IPS-20b (cell line): Measurements from ENCODE around the gene ARMC3.

Experiments
- H3K27ac ChIP-seq: one replicate; pipeline ENCODE4 v1.5.1; 2013; ENCODE audit warnings: low read length
- H3K27me3 ChIP-seq: 2 replicates; pipeline ENCODE4 v1.6.1; 2013; ENCODE audit warnings: mild to moderate bottlenecking, low read length, inconsistent platforms; ENCODE audit not compliant: insufficient read depth
- H3K36me3 ChIP-seq: 2 replicates; pipeline ENCODE4 v1.6.1; 2013; ENCODE audit warnings: low read depth, mild to moderate bottlenecking, inconsistent platforms, low read length, moderate library complexity; ENCODE audit not compliant: insufficient read depth
- H3K4me1 ChIP-seq: 2 replicates; pipeline ENCODE4 v1.6.1; 2013; ENCODE audit warnings: mild to moderate bottlenecking, control low read depth, inconsistent platforms, low read length, moderate library complexity; ENCODE audit not compliant: insufficient read depth
- H3K4me3 ChIP-seq: 2 replicates; pipeline ENCODE4 v1.5.1; 2013; ENCODE audit warnings: mild to moderate bottlenecking, low read length, inconsistent platforms
- H3K9ac ChIP-seq: 2 replicates; pipeline ENCODE4 v1.6.1; 2013; ENCODE audit warnings: low read depth, mild to moderate bottlenecking, inconsistent platforms, low read length, moderate library complexity
- H3K9me3 ChIP-seq: 2 replicates; pipeline ENCODE4 v1.6.1; 2013; ENCODE audit warnings: mild to moderate bottlenecking, low read depth, low read length, inconsistent platforms; ENCODE audit not compliant: insufficient read depth

ARMC3 gene

GRCh38 chr10:22932626-22933370 lies 4.9 kb downstream of the ARMC3 start:
- no peak overlapping the region for H3K9ac ChIP-seq
- H3K9me3 ChIP-seq: no peaks in the 10 kb centered on the region
- no peaks in the 10 kb centered on the region for H3K36me3 ChIP-seq
- peaks cover 13% of the 10 kb centered on the region for H3K27me3 ChIP-seq
- H3K4me3 ChIP-seq: no peak overlapping the region
- H3K4me1 ChIP-seq: peaks cover 3% of the 10 kb centered on the region; the same call in 1 of the 2 replicates
- H3K27ac ChIP-seq: no peak overlapping the region

- no peak overlapping the region for H3K27ac ChIP-seq
- H3K9ac ChIP-seq: no peak overlapping the region
- no peaks in the 10 kb centered on the region for H3K36me3 ChIP-seq
- H3K4me3 ChIP-seq: no peak overlapping the region
- no peaks in the 10 kb centered on the region for H3K9me3 ChIP-seq
- peaks cover 3% of the 10 kb centered on the region; the same call in 1 of the 2 replicates for H3K4me1 ChIP-seq
- H3K27me3 ChIP-seq: no peaks in the 10 kb centered on the region
Observed at GRCh38 chr10:22934726-22935125, 6.9 kb downstream of the ARMC3 start.

DNA sequence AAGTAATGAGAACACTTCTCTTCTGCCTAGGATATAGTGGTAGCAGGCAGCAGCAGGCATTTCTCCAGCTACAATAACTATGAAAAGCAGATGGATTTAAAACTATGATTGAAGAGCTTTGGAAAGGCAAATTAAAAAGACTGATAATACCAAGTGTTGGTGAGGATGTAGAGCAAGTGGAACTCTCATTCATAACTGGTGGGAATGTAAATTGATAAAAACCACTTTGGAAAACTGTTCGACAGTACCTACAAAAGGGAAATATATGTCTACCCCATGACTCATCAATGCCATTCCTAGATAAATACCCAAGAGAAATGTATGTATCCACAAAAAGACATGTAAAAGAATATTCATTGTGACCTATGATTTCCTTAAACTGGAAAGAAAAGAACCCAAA lies 14.6 kb downstream of the ARMC3 start:
- Histone ChIP-seq H3K36me3 (no peaks in the 10 kb centered on the region), H3K4me3 (no peak overlapping the region)

GRCh38 chr10:22945934-22946673 lies 18.3 kb downstream of the ARMC3 start:
- Histone ChIP-seq H3K9me3 (peaks cover 7% of the 10 kb centered on the region), H3K4me3 (no peak overlapping the region), H3K9ac (no peak overlapping the region), H3K27me3 (no peaks in the 10 kb centered on the region), H3K4me1 (no peaks in the 10 kb centered on the region), H3K36me3 (no peaks in the 10 kb centered on the region), H3K27ac (no peak overlapping the region)

More for the DNA sequence above, 14.6 kb downstream of the ARMC3 start:
- Histone ChIP-seq H3K27ac (no peak overlapping the region), H3K9ac (no peak overlapping the region), H3K27me3 (no peaks in the 10 kb centered on the region), H3K4me1 (no peaks in the 10 kb centered on the region), H3K9me3 (no peaks in the 10 kb centered on the region)

DNA sequence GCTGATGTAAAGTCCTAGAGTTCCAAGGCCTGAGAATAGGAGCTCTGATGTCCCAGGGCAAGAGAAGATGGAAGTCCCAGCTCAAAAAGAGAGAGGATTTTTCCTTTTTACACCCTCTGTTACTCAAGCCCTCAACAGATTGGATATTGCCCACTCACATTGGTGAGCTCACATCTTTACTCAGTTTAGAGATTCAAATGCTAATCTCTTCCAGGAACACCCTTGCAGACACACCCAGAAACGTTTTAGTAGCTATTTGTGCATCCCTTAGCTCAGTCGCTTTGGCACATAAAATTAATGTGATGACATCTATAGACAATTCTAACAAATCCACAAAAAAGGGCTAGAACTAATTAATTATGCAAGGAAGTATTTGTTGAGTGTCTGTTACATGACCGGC lies 27.1 kb downstream of the ARMC3 start:
- Histone ChIP-seq H3K27me3 (no peaks in the 10 kb centered on the region), H3K4me3 (no peak overlapping the region), H3K27ac (no peak overlapping the region), H3K9ac (no peak overlapping the region), H3K9me3 (no peaks in the 10 kb centered on the region; the same call in none of the 2 replicates), H3K4me1 (no peaks in the 10 kb centered on the region), H3K36me3 (no peaks in the 10 kb centered on the region)

GRCh38 chr10:22958338-22958737 lies 30.5 kb downstream of the ARMC3 start:
- H3K4me3 ChIP-seq: no peak overlapping the region
- no peaks in the 10 kb centered on the region for H3K9me3 ChIP-seq
- H3K9ac ChIP-seq: no peak overlapping the region
- no peak overlapping the region for H3K27ac ChIP-seq
- H3K4me1 ChIP-seq: no peaks in the 10 kb centered on the region
- H3K36me3 ChIP-seq: no peaks in the 10 kb centered on the region
- no peaks in the 10 kb centered on the region for H3K27me3 ChIP-seq

GRCh38 chr10:22959292-22959691 lies 31.4 kb downstream of the ARMC3 start:
- no peak overlapping the region for H3K27ac ChIP-seq
- no peaks in the 10 kb centered on the region for H3K4me1 ChIP-seq

GRCh38 chr10:22959950-22960349 lies 32.1 kb downstream of the ARMC3 start:
- Histone ChIP-seq H3K36me3 (no peaks in the 10 kb centered on the region), H3K9ac (no peak overlapping the region), H3K27ac (no peak overlapping the region), H3K27me3 (no peaks in the 10 kb centered on the region), H3K9me3 (no peaks in the 10 kb centered on the region), H3K4me1 (no peaks in the 10 kb centered on the region), H3K4me3 (no peak overlapping the region)

More at GRCh38 chr10:22959292-22959691, 31.4 kb downstream of the ARMC3 start:
- H3K36me3 ChIP-seq: no peaks in the 10 kb centered on the region
- no peak overlapping the region for H3K4me3 ChIP-seq
- no peaks in the 10 kb centered on the region for H3K9me3 ChIP-seq
- H3K9ac ChIP-seq: no peak overlapping the region
- H3K27me3 ChIP-seq: no peaks in the 10 kb centered on the region

DNA sequence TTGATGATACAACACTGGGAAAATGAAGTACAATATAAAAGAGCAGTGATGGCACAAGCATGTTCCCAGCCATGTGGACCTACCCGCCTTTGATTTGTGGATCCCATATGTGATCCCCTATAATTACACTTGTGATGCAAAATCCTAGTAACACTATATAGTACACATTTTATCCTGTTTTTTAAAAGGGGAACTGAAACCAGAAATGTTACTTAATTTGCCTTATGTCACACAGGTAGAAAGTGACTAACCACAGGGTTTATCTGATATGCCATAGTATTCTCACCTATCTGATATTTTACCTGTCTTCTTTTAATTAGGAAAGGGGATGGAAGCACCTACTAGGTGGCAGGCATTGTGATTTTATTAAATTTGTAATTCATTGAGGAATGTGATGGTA lies 35.0 kb downstream of the ARMC3 start:
- Histone ChIP-seq H3K9me3 (no peaks in the 10 kb centered on the region), H3K4me3 (no peak overlapping the region), H3K9ac (no peak overlapping the region), H3K36me3 (no peaks in the 10 kb centered on the region), H3K27ac (no peak overlapping the region), H3K27me3 (no peaks in the 10 kb centered on the region), H3K4me1 (no peaks in the 10 kb centered on the region)

DNA sequence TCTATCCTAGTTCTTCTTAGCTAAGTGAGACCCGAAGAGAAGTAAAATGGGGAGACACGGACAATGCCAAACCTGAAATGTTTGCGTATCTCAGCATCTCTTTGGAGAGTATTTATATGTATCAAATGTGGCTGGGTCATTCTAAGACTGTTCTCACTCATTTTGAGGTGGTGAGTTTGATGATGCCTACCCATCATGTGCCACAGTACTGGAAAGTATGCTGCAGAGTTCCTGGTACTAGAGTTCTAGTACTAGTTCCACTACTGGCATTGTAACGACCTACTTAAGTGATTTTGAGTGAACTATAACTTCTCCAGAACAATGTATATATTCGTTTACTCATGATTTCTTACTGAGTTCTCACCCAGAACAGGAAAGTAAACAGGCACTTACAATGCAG lies 41.9 kb downstream of the ARMC3 start:
- no peaks in the 10 kb centered on the region for H3K27me3 ChIP-seq
- H3K27ac ChIP-seq: no peak overlapping the region
- H3K4me1 ChIP-seq: no peaks in the 10 kb centered on the region
- H3K9me3 ChIP-seq: no peaks in the 10 kb centered on the region
- H3K9ac ChIP-seq: no peak overlapping the region
- H3K36me3 ChIP-seq: no peaks in the 10 kb centered on the region
- no peak overlapping the region for H3K4me3 ChIP-seq

- H3K27ac ChIP-seq: no peak overlapping the region
- no peaks in the 10 kb centered on the region for H3K9me3 ChIP-seq
- H3K36me3 ChIP-seq: no peaks in the 10 kb centered on the region
- no peaks in the 10 kb centered on the region for H3K27me3 ChIP-seq
- no peak overlapping the region for H3K9ac ChIP-seq
- peaks cover 7% of the 10 kb centered on the region; the same call in 1 of the 2 replicates for H3K4me1 ChIP-seq
- no peak overlapping the region for H3K4me3 ChIP-seq
Observed at GRCh38 chr10:22976534-22976933, 48.7 kb downstream of the ARMC3 start.

DNA sequence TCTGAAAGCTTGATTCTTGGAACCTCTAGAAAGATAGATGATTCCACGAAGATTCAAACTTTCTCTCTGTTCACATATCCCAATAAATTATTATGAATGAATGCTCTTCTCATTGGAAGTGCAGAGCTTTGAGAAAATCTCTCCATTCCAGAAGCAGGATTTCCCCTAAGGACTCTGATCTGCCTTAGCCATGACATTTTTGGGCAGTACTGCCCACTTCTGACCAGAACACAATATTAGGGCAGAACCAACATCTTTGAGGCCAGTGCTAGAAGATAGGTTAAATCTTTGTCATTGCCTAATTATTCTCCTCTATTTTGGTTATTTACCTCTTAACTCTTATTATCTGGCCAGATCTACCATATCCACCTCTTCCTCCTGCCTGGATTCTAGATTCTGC lies 49.9 kb downstream of the ARMC3 start:
- no peak overlapping the region for H3K4me3 ChIP-seq
- no peaks in the 10 kb centered on the region for H3K9me3 ChIP-seq
- no peaks in the 10 kb centered on the region for H3K27me3 ChIP-seq
- no peak overlapping the region for H3K27ac ChIP-seq
- H3K9ac ChIP-seq: no peak overlapping the region
- H3K4me1 ChIP-seq: peaks cover 7% of the 10 kb centered on the region; the same call in 1 of the 2 replicates
- H3K36me3 ChIP-seq: no peaks in the 10 kb centered on the region
